LoVo (cell line): ENCODE results near the gene ZSCAN22.
"Not testable (repeated sequence)": the region's sequence is repeated elsewhere in the genome, so short reads cannot be mapped to it uniquely, and the experiment has no call there.

Experiments used
- DNase-seq: peaks from one replicate; pipeline ENCODE4 v3.0.0-alpha.2; 2016; ENCODE audit warnings: low spot score

ZSCAN22 gene

DNA sequence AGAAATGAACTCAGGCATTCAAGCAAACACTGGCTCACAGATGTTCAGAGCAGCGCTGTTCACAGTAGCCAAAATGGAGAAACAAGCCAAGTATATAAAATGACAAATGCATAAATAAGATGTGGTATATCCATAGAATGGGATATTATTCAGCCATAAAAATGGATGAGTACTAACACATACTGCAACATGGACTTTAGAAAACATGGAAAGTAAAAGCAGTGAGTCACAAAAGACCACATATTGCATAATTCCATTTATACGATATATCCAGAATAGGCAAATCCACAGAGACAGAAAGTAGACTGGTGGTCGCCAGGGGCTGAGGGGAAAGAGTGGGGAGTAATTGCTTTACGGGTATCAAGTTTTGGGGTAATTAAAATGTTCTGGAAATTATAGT is 47.4 kb downstream of the ZSCAN22 start:
- no peak for DNase-seq

DNA sequence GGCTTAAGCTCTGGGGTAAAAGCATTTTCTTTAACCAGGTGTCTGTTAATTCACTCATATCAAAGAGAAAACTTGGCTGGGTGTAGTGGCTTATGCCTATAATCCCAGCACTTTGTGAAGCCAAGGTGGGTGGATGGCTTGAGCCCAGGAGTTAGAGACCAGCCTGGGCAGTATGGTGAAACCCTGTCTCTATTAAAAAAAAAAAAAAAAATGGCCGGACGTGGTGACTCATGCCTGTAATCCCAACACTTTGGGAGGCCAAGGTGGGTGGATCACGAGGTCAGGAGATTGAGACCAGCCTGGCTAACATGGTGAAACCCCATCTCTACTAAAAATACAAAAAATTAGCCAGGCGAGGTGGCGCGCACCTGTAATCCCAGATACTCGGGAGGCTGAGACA is 49.9 kb downstream of the ZSCAN22 start:
- not testable (repeated sequence) for DNase-seq

DNA sequence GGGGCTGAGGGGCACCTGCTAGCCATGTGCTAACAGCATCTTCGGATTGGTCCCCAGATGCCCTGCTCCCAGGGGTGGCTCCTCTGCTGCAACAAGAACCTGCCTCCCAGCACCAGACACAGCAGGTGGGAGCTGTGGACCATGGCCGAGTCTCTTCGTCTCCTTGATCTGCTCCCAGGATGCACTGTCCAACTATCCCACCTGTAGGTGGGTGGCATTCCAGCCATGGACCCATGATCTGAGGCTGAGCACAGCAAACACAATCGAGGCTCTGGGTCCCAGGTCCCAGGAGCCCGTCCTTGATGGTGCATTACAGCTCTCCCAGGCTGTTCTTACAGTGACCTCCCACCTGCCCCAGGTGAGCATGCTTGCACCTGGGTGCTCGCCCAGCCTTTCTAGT is 52.5 kb downstream of the ZSCAN22 start:
- no peak for DNase-seq

DNA sequence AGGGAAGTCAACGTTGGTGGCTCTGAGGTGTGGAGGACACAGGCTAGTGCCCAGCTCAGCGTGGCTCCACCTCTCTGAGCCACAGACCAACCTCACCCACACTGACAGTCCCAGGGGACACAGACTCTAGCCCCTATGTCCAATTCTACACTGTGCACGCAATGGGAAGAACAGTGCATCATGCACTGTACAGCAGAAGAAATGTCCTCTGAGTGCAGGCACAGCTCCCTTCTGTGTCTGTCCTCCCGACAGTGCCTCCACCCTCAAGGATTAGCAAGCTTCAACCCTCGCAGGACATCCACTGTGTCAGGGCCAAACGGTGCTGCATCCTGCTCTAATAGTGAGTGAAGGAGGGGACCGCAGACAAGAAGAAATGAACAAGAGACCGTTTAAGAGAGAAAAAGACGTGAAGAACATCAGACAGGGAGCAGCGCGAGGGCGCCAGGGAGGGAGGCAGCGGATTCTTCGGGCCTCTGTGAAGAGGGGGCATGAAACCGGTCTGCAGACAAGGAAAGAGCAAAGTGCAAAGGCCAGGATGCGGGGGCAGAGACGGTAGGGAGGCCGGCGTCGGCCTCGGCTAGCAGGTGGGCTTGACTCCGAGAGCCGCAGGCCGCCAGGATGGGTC is 53.4 kb downstream of the ZSCAN22 start:
- no peak for DNase-seq

DNA sequence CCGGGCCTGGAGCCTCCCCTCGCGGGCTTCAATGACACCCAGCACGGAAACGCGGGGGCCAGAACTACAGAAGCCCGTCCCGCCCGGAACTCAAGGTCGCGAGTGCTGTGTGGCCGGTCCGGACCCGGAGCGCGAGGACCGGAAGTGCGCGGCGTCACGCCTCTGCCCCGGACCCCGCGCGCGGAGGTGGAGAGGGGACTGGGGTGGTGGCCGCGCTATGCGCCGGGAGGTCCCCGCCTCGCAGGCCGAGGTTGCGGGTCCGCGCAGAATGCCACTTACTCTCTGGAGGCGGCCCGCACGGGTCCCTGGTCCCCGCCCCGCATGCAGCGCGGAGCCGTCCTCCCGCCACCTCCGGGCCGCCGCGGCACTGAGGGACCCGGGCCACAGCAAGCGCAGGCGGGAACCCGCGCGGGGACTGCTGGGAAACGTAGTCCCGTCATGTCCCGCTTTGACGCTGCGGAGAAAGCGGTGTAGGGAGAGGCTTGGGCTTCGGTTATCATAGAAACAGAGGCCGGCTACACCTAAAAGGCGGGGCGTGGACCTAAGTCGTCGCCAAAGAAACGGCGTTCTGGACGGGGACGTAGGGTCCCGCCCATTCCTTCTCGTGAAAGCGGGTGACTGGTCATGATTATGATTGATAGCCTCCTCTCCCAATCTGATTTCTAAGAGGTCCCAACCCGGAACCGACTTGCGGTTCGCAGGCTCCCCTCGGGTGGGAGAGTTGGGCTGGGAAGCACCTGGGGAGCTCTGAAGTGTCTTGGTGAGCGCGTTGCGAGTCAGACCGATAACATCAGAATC is 54.1 kb downstream of the ZSCAN22 start, which contains the start of gene ZNF837:
Gene ZNF837, minus strand, starts transcription at position 369 of the 798 bp plus-strand sequence. CDS start 11,698 bp downstream, outside the sequence.
- DNase-seq, result peak; percentile 100

DNA sequence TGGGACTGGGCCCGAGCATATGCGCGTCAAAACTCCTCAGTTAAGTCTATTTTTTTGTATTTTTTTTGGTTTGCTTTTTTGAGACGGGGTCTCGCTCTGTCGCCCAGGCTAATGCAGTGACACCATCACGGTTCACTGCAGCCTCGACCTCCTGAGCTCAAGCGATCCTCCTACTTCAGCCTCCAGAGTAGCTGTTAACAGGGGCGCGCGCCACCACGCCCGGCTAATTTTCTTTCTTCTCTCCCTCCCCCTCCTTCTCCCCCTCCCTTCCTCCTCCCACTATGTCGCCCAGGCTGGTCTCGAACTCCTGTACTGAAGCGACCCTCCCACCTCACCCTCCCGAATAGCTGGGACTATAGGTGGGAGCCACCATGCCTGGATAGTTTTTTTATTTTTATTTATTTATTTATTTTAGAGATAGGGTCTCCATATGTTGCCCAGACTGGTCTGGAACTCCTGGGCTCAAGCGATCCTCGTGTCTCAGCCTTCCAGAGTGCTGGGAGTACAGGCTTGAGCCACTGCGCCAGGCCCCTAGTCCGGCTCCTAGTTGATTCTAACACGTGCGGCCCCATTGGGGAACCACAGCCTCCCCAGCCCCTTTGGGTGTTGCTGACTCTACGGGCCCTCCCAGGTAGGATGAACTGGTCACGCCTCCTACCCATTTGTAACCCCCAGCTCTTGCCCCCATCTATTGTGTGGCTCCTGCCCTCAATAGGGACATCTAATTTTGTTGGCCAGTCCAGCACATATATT is 54.8 kb downstream of the ZSCAN22 start:
- DNase-seq, result no peak

DNA sequence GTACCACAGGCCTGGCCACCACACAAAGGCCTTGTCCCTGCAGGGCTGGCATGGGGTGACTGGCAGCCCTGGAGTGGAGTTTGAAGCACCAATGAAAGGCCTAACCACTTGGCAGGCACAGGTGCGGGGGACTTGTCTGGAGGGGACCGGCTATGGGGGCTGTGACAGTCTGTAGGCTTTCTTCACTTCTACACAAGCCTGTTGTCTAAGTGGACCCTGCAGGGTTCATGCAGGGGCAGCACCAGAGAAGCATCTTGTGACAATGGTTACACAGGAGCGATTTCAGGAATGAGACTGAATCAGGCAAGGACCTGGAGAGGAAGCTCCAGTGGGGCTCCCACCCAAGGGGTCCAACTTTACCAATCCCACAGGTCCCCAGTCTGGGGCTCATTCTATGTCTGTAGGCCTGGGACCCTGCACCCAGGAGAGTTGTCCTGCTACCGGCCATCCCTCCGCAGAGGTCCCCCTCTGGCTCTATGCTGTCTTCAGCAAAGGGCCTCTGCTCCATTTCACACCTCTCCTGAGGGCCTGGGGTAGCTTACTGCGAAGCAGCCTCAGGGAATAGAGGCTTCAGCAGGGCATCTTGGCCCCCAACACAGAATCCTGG is 56.3 kb downstream of the ZSCAN22 start:
- no peak for DNase-seq

DNA sequence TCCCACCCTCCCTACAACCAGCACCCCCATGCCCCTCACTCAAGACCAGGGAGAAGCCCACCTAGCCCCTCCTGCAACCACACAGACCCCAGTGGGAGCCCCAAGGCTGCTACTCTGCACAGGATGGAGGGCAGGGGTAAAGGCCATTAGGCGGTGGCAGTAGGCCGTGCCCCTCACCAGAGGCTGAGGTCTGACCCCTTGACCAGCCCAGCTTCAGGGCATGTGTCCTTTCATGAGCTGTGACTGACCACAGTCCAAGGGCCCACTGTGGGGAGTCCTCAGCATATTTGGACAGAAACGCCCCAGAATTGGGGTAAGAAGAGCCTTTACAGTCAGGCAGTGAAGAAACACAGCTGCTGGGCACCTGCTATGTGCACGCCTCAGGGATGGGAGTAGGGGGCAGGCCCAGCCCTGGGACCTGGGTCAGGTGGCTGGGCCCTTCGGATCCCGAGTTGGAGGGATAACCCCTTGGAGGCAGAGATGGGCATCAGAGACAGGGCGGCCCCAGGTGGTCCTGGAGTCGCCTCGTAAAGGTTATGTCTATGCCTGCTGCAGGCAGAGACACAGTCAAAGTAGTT is 58.6 kb downstream of the ZSCAN22 start:
- DNase-seq, result no peak

DNA sequence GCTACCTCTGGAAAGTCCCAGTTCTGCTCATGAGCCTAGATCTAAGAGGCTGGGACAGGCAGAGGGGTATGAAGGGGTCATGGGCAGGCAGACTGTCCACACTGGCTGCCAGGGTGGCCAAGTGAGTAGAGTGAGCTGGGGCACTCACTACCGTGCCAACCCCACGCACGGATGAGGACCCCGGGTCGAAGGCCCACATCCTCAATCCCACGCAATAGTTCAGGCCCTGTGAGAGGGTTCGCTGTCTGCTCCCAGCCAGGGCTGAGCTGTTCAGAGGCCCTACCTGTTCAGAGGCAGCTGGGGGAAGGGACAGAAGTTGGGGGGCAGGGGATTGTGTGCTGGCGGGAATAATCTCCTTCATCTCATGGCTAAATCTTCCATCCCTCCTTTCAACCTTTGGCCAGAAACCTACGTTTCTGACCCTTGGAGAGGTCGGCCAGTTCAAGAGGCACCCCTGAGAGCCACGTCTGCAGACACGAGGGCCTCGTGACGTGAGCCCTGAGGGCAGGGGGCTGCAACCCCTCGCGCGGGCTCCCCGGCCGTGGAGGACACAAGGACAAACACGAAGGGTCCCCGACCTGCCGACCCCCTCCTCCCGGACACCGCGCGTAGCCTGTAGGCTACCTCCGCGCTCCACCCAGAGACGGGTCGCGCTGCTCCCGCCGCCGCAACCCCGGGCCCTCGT is 59.2 kb downstream of the ZSCAN22 start:
- DNase-seq, result no peak

DNA sequence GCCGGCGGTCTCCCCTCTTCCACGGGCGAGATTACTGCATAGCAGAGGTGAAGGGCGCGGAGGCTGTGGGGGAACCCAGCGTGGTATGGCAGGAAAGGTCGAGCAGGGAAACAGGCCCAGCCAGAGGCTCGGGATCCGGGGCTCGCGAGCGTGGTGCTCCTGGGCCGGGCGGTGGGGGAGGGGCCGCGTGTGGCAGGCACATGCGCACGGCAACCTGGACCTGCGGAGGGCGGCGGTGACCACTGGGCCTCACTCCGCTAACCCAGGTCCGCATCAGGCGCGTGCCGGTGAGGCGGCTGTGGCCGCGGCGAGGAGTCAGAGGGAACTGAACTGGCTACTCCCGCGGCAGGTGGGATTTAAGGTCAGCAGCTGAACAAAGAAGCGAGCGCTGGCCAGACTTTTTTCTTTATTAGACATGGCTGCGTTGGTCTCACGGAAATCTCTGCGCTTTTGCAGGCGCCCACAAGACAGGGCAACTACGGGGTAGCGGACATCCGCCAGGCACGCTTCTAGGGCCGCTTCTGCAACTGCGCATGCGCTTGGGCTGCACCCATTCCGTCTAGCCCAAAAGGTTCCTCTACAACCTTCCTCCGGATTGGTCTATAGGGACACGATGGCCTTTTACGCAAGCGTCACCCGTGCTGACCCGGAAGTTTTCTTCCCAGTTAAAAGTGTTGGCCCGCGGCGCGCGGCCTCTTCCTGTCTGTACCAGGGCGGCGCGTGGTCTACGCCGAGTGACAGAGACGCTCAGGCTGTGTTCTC is 60.0 kb downstream of the ZSCAN22 start, which contains the start of gene RPS5:
Gene RPS5, plus strand, starts transcription at position 694 of the 762 bp plus-strand sequence. CDS start 869 bp downstream, outside the sequence.
- peak; percentile 99 for DNase-seq

DNA sequence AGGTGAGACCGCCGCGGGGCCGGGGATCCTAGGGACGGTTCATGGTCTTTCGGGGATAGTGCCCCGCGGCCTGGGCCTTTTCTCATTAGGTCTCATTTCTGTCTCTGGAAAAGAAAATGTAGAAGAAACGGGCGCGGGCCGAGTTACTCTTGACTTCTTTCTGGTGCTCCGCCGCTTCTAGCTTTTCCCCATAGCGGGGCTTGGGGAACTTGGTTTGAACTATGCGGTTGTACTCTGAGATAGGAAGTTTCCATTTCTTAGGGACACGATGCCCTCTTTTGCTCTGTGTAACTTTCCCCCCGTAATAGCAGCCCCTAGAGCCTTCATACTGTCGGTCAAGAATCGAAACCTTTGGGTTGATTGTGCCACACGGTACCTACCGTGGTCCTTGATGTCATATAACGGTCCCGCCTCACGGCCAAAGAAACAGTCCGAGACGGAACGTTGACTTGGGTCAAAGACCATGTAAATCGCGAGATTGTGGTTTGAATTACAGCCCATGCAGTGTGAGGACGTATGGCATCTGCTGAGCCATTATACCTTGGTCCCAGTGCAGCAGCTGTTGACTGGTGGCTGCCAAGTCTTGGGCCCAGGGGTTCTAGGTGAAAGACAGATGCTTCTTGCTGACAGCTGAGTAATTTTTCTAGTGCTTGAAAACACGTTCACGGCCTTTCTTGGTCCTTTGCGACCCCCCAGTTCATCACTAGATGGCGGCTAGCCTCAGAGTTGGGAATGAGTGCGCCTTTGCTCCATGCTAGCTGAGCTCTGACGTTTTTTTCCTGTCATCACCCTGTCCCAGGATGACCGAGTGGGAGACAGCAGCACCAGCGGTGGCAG is 60.8 kb downstream of the ZSCAN22 start:
- no peak for DNase-seq

DNA sequence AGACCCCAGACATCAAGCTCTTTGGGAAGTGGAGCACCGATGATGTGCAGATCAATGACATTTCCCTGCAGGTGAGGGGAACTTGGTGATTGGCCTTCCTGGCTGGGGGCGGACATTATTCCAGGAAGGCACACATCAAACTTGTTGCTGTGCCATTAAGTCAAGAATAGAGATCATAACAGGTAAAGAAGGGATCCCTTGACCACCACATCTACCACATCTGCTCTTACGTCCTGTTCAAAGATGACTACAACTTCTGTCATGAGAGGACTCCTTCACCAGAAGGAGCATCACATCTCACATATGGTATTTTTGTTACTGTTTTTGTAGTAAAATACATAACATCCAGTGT is 61.4 kb downstream of the ZSCAN22 start:
- no peak for DNase-seq
